GM19467 (cell line): ENCODE data around the gene SIT1.
"Not testable (repeated sequence)": the region's sequence is repeated elsewhere in the genome, so short reads cannot be mapped to it uniquely, and the experiment has no call there.

Experiments used
- ATAC-seq: cut with Tn5 transposase; IDR thresholded peaks from one replicate; pipeline ENCODE4 v1.9.1; 2021; ENCODE audit warnings: mild to moderate bottlenecking, moderate library complexity; ENCODE audit not compliant: unreplicated experiment

The SIT1 gene

GRCh38 chr9:35661756-35662350 lies 11.1 kb upstream of the SIT1 start:
- no peak for ATAC-seq

DNA sequence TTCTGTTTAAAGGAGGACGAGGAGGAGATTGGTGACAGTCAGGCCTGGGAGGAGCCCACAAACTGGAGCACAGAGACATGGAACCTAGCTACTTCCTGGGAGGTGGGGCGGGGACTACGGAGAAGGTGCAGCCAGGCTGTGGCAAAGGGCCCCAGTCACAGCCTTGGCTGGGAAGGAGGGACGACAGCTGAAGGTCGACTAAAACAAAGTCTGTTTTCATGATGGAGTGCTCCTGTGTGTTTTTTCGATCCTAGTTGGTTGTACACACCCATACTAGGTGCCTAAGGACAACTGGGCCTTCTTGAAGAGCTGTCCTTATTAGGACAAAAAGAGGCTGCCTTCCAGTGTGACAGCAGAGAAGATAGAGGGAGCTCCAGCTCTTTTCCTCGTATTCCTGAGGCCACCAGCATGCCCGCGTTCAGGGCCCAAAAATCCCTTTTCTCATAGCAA lies 10.3 kb upstream of the SIT1 start:
- ATAC-seq, result no peak

DNA sequence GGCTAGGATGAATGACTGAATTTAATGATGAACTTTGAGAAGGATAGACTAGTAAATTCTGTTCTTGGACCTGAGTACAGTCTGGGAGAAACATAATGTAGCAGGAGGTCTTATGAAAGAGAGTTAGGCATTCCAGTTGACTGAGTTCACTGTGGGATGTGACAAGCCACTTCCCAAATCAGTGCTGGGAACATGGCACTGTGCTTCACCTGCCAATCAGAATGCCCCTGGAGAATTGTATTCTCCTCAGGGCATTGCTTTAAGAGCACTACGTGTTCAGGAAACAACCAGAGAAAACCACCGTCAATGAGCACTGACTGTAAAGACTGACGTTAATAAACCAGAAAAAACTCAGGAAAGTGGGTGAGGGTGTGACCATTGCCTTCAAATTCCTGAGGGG lies 8.6 kb upstream of the SIT1 start:
- no peak for ATAC-seq

- no peak for ATAC-seq
These were observed 8.2 kb upstream of the SIT1 start for GRCh38 chr9:35658968-35659220.

GRCh38 chr9:35658137-35658967 lies 7.6 kb upstream of the SIT1 start, which contains the start of gene CCDC107:
Gene CCDC107, plus strand, starts transcription at chr9:35658292. Its CDS starts 88 bp downstream, at chr9:35658380.
- ATAC-seq, result peak; percentile 53

DNA sequence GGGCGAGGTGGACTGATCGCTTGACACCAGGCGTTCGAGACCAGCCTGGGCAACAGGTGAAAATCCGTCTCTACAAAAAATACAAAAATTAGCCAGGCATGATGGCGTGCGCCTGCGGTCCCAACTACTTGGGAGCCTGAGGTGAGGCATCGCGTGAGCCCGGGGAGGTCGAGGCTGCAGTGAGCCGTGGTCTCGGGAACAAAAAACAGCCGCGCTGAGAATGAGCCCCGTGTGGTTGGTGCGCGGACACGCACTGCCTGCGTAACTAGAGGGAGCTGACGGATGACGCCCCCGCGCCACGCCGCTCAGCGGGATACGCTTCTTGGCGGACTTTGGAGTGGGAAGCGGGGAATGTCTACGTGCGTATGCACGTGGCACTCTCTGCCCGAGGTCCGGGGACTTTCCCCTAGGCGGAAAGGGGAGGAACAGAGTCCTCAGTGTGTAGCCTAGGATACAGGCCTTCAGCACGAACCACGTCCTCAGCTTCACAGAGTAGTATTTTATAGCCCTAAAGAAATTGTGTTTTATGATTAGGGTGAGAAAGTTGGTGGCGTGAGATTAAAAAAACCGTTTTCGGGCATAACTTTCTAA lies 6.9 kb upstream of the SIT1 start, which contains the start of gene RMRP:
Gene RMRP, minus strand, starts transcription at position 474 of the 591 bp plus-strand sequence.
- ATAC-seq, result peak; percentile 81

- no peak for ATAC-seq
These were observed 6.3 kb upstream of the SIT1 start for GRCh38 chr9:35656831-35657545.

- no peak for ATAC-seq
These were observed 5.6 kb upstream of the SIT1 start for GRCh38 chr9:35656348-35656747.

DNA sequence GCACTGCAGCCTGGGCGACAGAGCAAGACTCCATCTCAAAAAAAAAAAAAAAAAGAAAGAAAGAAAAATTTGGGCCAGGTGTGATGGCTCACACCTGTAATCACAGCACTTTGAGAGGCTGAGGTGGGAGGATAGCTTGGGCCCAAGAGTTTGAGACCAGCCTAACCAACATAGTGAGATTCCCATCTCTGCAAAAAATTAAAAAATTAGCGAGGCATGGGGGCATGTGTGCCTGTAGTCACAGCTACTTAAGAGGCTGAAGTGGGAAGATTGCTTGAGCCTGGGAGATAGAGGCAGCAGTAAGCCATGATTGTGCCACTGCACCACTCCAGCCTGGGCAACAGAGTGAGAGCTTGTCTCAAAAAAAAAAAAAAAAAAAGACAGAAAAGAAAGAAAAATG lies 2.9 kb upstream of the SIT1 start:
- ATAC-seq, result no peak

- no peak for ATAC-seq
These were observed 2.1 kb upstream of the SIT1 start for GRCh38 chr9:35652829-35653209.

GRCh38 chr9:35651956-35652828 lies 1.5 kb upstream of the SIT1 start:
- no peak for ATAC-seq

- ATAC-seq, result no peak
These were observed 1.0 kb downstream of the SIT1 start for GRCh38 chr9:35649431-35650340.

DNA sequence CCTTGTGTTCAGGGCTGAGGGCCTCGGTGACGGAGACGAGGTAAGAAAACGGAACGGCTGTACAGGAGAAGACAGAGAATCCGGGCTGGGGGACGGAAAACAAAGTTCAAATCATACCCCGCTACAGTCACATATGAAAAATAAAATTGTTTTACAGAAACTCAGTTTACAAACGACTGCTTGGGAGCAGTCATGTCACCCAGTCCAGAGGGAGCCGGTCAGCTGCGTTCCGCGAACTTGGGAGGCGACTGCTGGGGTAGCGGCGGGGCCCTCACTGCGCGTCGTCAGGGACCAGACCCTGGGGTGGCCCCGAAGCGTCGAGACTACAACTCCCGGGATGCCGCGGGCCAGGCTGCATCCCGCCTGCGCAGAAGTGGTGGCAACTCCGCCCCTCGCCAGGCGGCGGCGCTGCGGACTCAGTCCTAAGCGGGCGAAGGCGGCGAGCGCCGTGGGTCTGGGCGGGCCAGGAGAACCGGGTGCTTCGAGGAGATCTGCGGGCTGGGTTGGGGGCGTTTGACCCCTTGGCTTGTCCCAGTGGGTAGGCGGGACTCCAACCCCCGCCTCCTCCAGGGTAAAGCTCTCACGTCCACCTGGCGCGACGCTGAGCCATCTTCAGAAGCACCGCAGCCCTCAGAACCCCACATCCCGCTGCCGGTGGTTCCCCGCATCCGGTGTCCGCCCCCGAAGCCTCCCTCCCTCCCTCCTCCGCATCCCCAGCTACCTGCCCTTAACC lies 4.0 kb downstream of the SIT1 start:
- peak; percentile 80 for ATAC-seq

- no peak for ATAC-seq
These were observed 4.6 kb downstream of the SIT1 start for GRCh38 chr9:35646153-35646532.

- not testable (repeated sequence) for ATAC-seq
These were observed 5.0 kb downstream of the SIT1 start for GRCh38 chr9:35645736-35646135.

- no peak for ATAC-seq
These were observed 7.7 kb downstream of the SIT1 start for GRCh38 chr9:35643046-35643445.

DNA sequence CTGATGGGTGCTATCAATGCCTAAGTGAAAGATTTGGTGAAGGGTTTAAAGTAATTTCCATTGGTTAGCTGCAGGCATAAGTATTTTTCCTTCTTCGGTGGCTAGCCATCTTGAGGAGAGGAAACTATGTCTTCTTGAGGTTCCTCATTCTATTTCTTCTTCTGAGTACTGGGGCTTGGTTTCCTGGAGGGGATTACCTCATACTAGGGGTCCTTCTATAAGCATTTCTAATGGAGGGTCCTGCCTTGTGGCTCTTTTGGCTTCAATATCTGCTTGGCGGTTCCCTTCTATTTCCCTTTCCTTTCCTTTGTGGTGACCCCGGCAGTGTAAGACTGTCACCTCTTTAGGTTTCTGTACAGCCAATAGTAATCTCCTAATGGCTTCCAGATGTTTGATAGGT lies 9.3 kb downstream of the SIT1 start:
- not testable (repeated sequence) for ATAC-seq

- ATAC-seq, result not testable (repeated sequence)
These were observed 10.3 kb downstream of the SIT1 start for GRCh38 chr9:35640431-35640830.

DNA sequence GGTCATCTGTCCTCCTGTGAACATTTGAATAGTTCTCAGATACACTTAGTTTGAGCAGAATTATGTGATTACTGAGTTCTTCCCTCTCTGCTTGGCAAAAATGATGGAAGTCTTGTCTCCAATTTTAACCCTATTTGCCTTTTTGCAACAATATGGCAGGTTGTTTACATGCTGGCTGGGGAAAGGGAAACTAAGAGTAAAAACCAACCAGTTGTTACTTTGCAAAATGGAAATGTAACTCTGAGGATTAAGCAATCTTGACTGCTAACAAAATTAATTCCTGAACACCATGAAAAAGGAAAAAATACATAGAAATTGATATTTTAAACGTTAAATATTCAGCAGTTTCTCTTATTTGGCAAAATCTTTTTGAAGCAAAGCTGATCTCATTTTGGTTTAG lies 11.1 kb downstream of the SIT1 start:
- ATAC-seq, result no peak
